Endothelial cell of umbilical vein (primary cell): ENCODE measurements around the gene MYO16. TPM values are rescaled to one million over a fixed set of nuclear protein-coding genes. Genes with fewer than 3 reads are reported as not detected.
A peak's percentile ranks its signal among the peaks of the same experiment; 100 is the strongest.

ENCODE experiments used
- BruUV-seq: library from RNA; stranded (reverse); fragments of 400-500 nt; replicated peaks from 2 replicates; lab custom pipeline; 2021; lab: Mats Ljungman, UMichigan
- CTCF ChIA-PET: fragments of 300-600, 350-600 bp; sonication (Branson Sonifier 250); formaldehyde crosslinking; loops from one replicate; lab custom pipeline; 2021; ENCODE audit warnings: antibody characterized with exemption, inconsistent platforms; lab: Charles Lee
- POLR2A ChIA-PET: fragments of 300-600, 350-600 bp; sonication (Branson Sonifier 250); formaldehyde crosslinking; loops from one replicate; lab custom pipeline; 2021; ENCODE audit warnings: antibody characterized with exemption, inconsistent platforms; lab: Charles Lee
- DNase-seq: peaks from one replicate; pipeline ENCODE4 v3.0.0-alpha.2; 2011; ENCODE audit warnings: low read depth, low spot score
- FAIRE-seq: peaks from 2 replicates; lab custom pipeline; 2011; peaks lifted over from hg19 to GRCh38; lab: Jason Lieb, UNC
- H2AFZ ChIP-seq: 2 replicates; pipeline ENCODE4 v1.6.0; 2012; ENCODE audit warnings: low read depth, low read length, control low read depth, inconsistent platforms
- H3K27ac ChIP-seq: 2 replicates; pipeline ENCODE4 v1.5.1; 2011; ENCODE audit warnings: low read depth, mild to moderate bottlenecking, control low read depth, low read length, moderate library complexity; ENCODE audit not compliant: insufficient read depth
- H3K27me3 ChIP-seq, 2 experiments: 2 replicates each; pipeline versions ENCODE4 v1.6.0 to v1.6.1; 2011; ENCODE audit warnings: low read length in 2 of 2, mixed read lengths in 1 of 2; ENCODE audit not compliant: control insufficient read depth in 2 of 2, insufficient read depth in 2 of 2
- H3K36me3 ChIP-seq, 2 experiments: 2 replicates in 1 of 2; 3 replicates in 1 of 2; pipeline ENCODE4 v1.5.1; 2011; ENCODE audit warnings: low read length in 2 of 2, mild to moderate bottlenecking in 1 of 2, moderate library complexity in 1 of 2; ENCODE audit not compliant: control insufficient read depth in 2 of 2, insufficient read depth in 2 of 2; ENCODE audit errors: extremely low read depth in 1 of 2
- H3K4me1 ChIP-seq: 3 replicates; pipeline ENCODE4 v1.5.1; 2011; ENCODE audit warnings: mild to moderate bottlenecking, low read length; ENCODE audit not compliant: control insufficient read depth, insufficient read depth; ENCODE audit errors: extremely low read depth
- H3K4me2 ChIP-seq: 2 replicates; pipeline ENCODE4 v1.6.1; 2011; ENCODE audit warnings: low read length, control low read depth, mixed read lengths; ENCODE audit not compliant: insufficient read depth
- H3K4me3 ChIP-seq, 3 experiments: fragments of 200-600 bp in 1 of 3; sonication (generic), shearing (Covaris generic) in 1 of 3; replicated peaks in 1 of 3; 2 replicates each; pipeline ENCODE4 v1.5.1; 2011 to 2016; ENCODE audit warnings: control low read depth in 3 of 3, low read length in 3 of 3, mild to moderate bottlenecking in 2 of 3, inconsistent platforms in 1 of 3, low read depth in 1 of 3, moderate library complexity in 1 of 3; ENCODE audit not compliant: insufficient read depth in 1 of 3
- H3K79me2 ChIP-seq: 2 replicates; pipeline ENCODE4 v1.6.0; 2012; ENCODE audit warnings: low read length, inconsistent platforms; ENCODE audit not compliant: control insufficient read depth, insufficient read depth
- H3K9ac ChIP-seq: replicated peaks from 2 replicates; pipeline ENCODE3; 2011; ENCODE audit warnings: low read length, control low read depth; ENCODE audit not compliant: insufficient read depth; ENCODE audit errors: extremely low read depth
- H3K9me1 ChIP-seq: replicated peaks from 3 replicates; pipeline ENCODE4 v1.6.0; 2011; ENCODE audit warnings: mild to moderate bottlenecking, low read length; ENCODE audit not compliant: control insufficient read depth, insufficient read depth; ENCODE audit errors: extremely low read depth
- H3K9me3 ChIP-seq: replicated peaks from 2 replicates; pipeline ENCODE4 v1.5.1; 2012; ENCODE audit warnings: low read length, inconsistent platforms; ENCODE audit not compliant: control insufficient read depth, insufficient read depth
- H4K20me1 ChIP-seq: replicated peaks from 2 replicates; pipeline ENCODE3; 2011; ENCODE audit warnings: mild to moderate bottlenecking, low read length; ENCODE audit not compliant: control insufficient read depth, insufficient read depth; ENCODE audit errors: extremely low read depth
- CTCF ChIP-seq, 2 donors: IDR thresholded peaks; 1 replicate in 1 of 2; 2 replicates in 1 of 2; pipeline ENCODE4 v1.5.1; 2011; ENCODE audit warnings: low read length in 2 of 2, mild to moderate bottlenecking in 2 of 2, moderate library complexity in 2 of 2, control low read depth in 1 of 2, inconsistent platforms in 1 of 2, low read depth in 1 of 2; ENCODE audit not compliant: insufficient read depth in 1 of 2; ENCODE audit errors: extremely low read depth in 1 of 2
- EZH2 ChIP-seq: IDR thresholded peaks from 2 replicates; pipeline ENCODE4 v1.6.1; 2012; ENCODE audit warnings: borderline replicate concordance, low read depth, mild to moderate bottlenecking, moderate library complexity, low read length, inconsistent platforms; ENCODE audit not compliant: severe bottlenecking
- FOS ChIP-seq: IDR thresholded peaks from 2 replicates; pipeline ENCODE4 v1.6.1; 2011; ENCODE audit warnings: mild to moderate bottlenecking, low read length, moderate library complexity, borderline replicate concordance; ENCODE audit not compliant: insufficient read depth
- GATA2 ChIP-seq: IDR thresholded peaks from 2 replicates; pipeline ENCODE4 v1.7.0; 2011; ENCODE audit warnings: low read depth, mild to moderate bottlenecking, moderate library complexity, mixed read lengths, low read length; ENCODE audit not compliant: insufficient read length, insufficient read depth
- JUN ChIP-seq: IDR thresholded peaks from 2 replicates; pipeline ENCODE4 v1.6.1; 2011; ENCODE audit warnings: borderline replicate concordance, low read depth; ENCODE audit not compliant: insufficient read length, insufficient read depth
- MAX ChIP-seq: IDR thresholded peaks from 2 replicates; pipeline ENCODE4 v1.6.1; 2011; ENCODE audit not compliant: insufficient read depth, insufficient read length
- MYC ChIP-seq: IDR thresholded peaks from one replicate; pipeline ENCODE4 v1.6.1; 2011; ENCODE audit warnings: mild to moderate bottlenecking, low read depth, low read length
- POLR2A ChIP-seq: IDR thresholded peaks from 2 replicates; pipeline ENCODE4 v1.6.1; 2012; ENCODE audit warnings: low read depth, mild to moderate bottlenecking, control low read depth, low read length
- POLR2AphosphoS5 ChIP-seq: IDR thresholded peaks from 2 replicates; pipeline ENCODE4 v1.6.1; 2012; ENCODE audit warnings: low read depth, mild to moderate bottlenecking, control low read depth, low read length, moderate library complexity; ENCODE audit not compliant: insufficient read depth
- dilution Hi-C: fragments of 300-500 bp; cut with MboI; formaldehyde crosslinking; loops from one replicate; pipeline ENCODE4 v1.15.0; 2019; ENCODE audit warnings: low sequenced_read_pairs; ENCODE audit not compliant: extremely low pct_ligation_motif_present
- intact Hi-C: fragments of 100-400 bp; cut with micrococcal nuclease; formaldehyde crosslinking; loops from one replicate; pipeline ENCODE4 v1.10.0; 2022
- polyA plus RNA-seq, 4 experiments: library from polyadenylated mRNA; depleted of rRNA in 3 of 4; stranded (reverse) in 3 of 4; unstranded in 1 of 4; fragments of >200 nt; gene quantifications; 2 replicates each; pipeline versions ENCODE4 v1.2.1 to v1.2.3, GENCODE V29; 2011 to 2012; ENCODE audit warnings: missing spikeins in 1 of 4
- total RNA-seq: library from RNA; stranded (reverse); gene quantifications from 2 replicates; pipeline ENCODE4 v1.2.3, GENCODE V29; 2021

The MYO16 gene
- total and polyA plus RNA-seq, 2 donors (not counting 3 experiments of a cell fraction or from before 2014, with no cell fraction given): 0.03 to 0.04 TPM

GRCh38 chr13:109154966-109155761 lies 525.8 kb downstream of the MYO16 start:
- Histone ChIP-seq H4K20me1 (no peaks in the 10 kb centered on the region), H3K27me3 (no peaks in the 10 kb centered on the region), H3K36me3 (no peaks in the 10 kb centered on the region), H3K4me2 (peak overlapping the region; percentile 73), H3K4me1 (peaks cover 44% of the 10 kb centered on the region), H2AFZ (peak overlapping the region; percentile 53), H3K9me1 (no peaks in the 10 kb centered on the region), H3K4me3 (no peak overlapping the region), H3K9me3 (no peaks in the 10 kb centered on the region), H3K79me2 (no peaks in the 10 kb centered on the region), H3K9ac (peak overlapping the region; percentile 95), H3K27ac (peak overlapping the region; percentile 87)
- intact Hi-C loops (loop anchor here (1.0 to 2.0 kb wide), 3 partner anchors 189 to 972 kb away; no protein-coding TSS in a partner anchor), dilution Hi-C loops (no loop called here)
- POLR2A ChIA-PET: interaction anchor here (0.5 to 1.5 kb wide), 4 partner anchors 44 to 972 kb away, joined by 3 to 6 read pairs (median 4); no protein-coding TSS in a partner anchor
- DNase-seq (peak; percentile 63), FAIRE-seq (peak; percentile 21)
- CTCF ChIA-PET: interaction anchor here (0.6 to 3.2 kb wide), 9 partner anchors 9 to 1255 kb away, joined by 3 to 10 read pairs (median 5); no protein-coding TSS in a partner anchor
- no TSS peak for BruUV-seq
- TF ChIP-seq MYC (no peak), GATA2 (peak; percentile 66), POLR2A (peak; percentile 36), JUN (peak; percentile 36)

GRCh38 chr13:109156181-109156935 lies 526.9 kb downstream of the MYO16 start:
- DNase-seq (peak; percentile 91), FAIRE-seq (peak; percentile 77)
- peak overlapping the region; percentile 95 for H3K9ac ChIP-seq
- H3K4me1 ChIP-seq: peaks cover 39% of the 10 kb centered on the region
- ChIA-PET POLR2A (interaction anchor here (1.4 to 1.5 kb wide), 2 partner anchors 43 to 118 kb away, joined by 4 to 6 read pairs; no protein-coding TSS in a partner anchor), CTCF (interaction anchor here (1.0 to 3.2 kb wide), 3 partner anchors 11 to 188 kb away, joined by 5 to 8 read pairs (median 5); no protein-coding TSS in a partner anchor)
- H3K9me1 ChIP-seq: no peaks in the 10 kb centered on the region
- H3K4me2 ChIP-seq: peak overlapping the region; percentile 73
- H3K27ac ChIP-seq: peak overlapping the region; percentile 87
- intact Hi-C loops: loop anchor here (1.0 kb wide), 5 partner anchors 43 to 630 kb away; partner anchors contain the start of gene IRS2
- no peaks in the 10 kb centered on the region for H4K20me1 ChIP-seq
- TF ChIP-seq MYC (no peak), CTCF (IDR thresholded peaks at IDR 0.05; ENCODE audit: extremely low read depth in 1 of 2, insufficient read depth in 1 of 2, low read depth in 1 of 2, low read length in 2 of 2) (no peak), FOS (peak; percentile 67), POLR2AphosphoS5 (no peak), POLR2A (no peak), MAX (no peak), EZH2 (no peak), JUN (peak; percentile 95), GATA2 (peak; percentile 42)
- TSS peak; percentile 49 for BruUV-seq
- H3K36me3 ChIP-seq: no peaks in the 10 kb centered on the region
- H3K79me2 ChIP-seq: no peaks in the 10 kb centered on the region
- H3K4me3 ChIP-seq: no peak overlapping the region
- dilution Hi-C loops: no loop called here
- H3K27me3 ChIP-seq: no peaks in the 10 kb centered on the region
- peak overlapping the region; percentile 59 for H2AFZ ChIP-seq
- no peaks in the 10 kb centered on the region for H3K9me3 ChIP-seq
